ENCODE data around the gene DVL2. TPM values are rescaled to one million over a fixed set of nuclear protein-coding genes. Genes with fewer than 3 reads are reported as not detected.

Gene DVL2
- total RNA-seq, 1 donor from 2014 or later, result 32.7 TPM

Other genes with a start within 250 kb of the DVL2 start
- 16.9 TPM for gene ALOX12, start 238.5 kb downstream of the DVL2 start, total RNA-seq
- gene RNASEK, start 221.9 kb downstream of the DVL2 start, total RNA-seq, result 126 TPM
- gene BCL6B, start 211.5 kb downstream of the DVL2 start, total RNA-seq, result 3.7 TPM
- gene SLC16A13, start 198.5 kb downstream of the DVL2 start, total RNA-seq, result 11.8 TPM
- gene SLC16A11, start 190.4 kb downstream of the DVL2 start, total RNA-seq, result 0.60 TPM
- gene CLEC10A, start 154.3 kb downstream of the DVL2 start, total RNA-seq, result 0.92 TPM
- 0.24 TPM for gene ASGR2, start 119.7 kb downstream of the DVL2 start, total RNA-seq
- gene ASGR1, start 55.1 kb downstream of the DVL2 start, total RNA-seq, result 1.00 TPM
- 3.1 TPM for gene DLG4, start 14.7 kb downstream of the DVL2 start, total RNA-seq
- gene ACADVL, start 14.6 kb downstream of the DVL2 start, total RNA-seq, result 311 TPM
- gene PHF23, start 4.9 kb upstream of the DVL2 start, total RNA-seq, result 33.6 TPM
- gene GABARAP, start 7.9 kb upstream of the DVL2 start, total RNA-seq, result 268 TPM
- gene CTDNEP1, start 17.2 kb upstream of the DVL2 start, total RNA-seq, result 87.6 TPM
- gene ELP5, start 17.7 kb upstream of the DVL2 start, total RNA-seq, result 40.3 TPM
- gene CLDN7, start 28.0 kb upstream of the DVL2 start, total RNA-seq, result 279 TPM
- gene SLC2A4, start 47.2 kb upstream of the DVL2 start, total RNA-seq, result 0.68 TPM
- gene YBX2, start 60.1 kb upstream of the DVL2 start, total RNA-seq, result 0.96 TPM
- 623 TPM for gene EIF5A, start 73.1 kb upstream of the DVL2 start, total RNA-seq
- gene GPS2, start 80.8 kb upstream of the DVL2 start, total RNA-seq, result 38.9 TPM
- gene NEURL4, start 94.8 kb upstream of the DVL2 start, total RNA-seq, result 13.5 TPM
- gene ACAP1, start 102.0 kb upstream of the DVL2 start, total RNA-seq, result 3.8 TPM
- 32.9 TPM for gene KCTD11, start 117.6 kb upstream of the DVL2 start, total RNA-seq
- not detected for gene TMEM95, start 120.6 kb upstream of the DVL2 start, total RNA-seq
- gene TNK1, start 146.6 kb upstream of the DVL2 start, total RNA-seq, result 6.1 TPM
- 23.1 TPM for gene PLSCR3, start 160.0 kb upstream of the DVL2 start, total RNA-seq
- gene TMEM256, start 169.6 kb upstream of the DVL2 start, total RNA-seq, result 92.8 TPM
- gene NLGN2, start 173.3 kb upstream of the DVL2 start, total RNA-seq, result 3.0 TPM
- not detected for gene SPEM1, start 185.8 kb upstream of the DVL2 start, total RNA-seq
- not detected for gene SPEM2, start 191.1 kb upstream of the DVL2 start, total RNA-seq
- gene SPEM3, start 194.3 kb upstream of the DVL2 start, total RNA-seq, result not detected
- gene TMEM102, start 200.9 kb upstream of the DVL2 start, total RNA-seq, result 8.2 TPM
- 8.6 TPM for gene FGF11, start 205.0 kb upstream of the DVL2 start, total RNA-seq
- gene CHRNB1, start 210.5 kb upstream of the DVL2 start, total RNA-seq, result 4.9 TPM
- gene ZBTB4, start 245.1 kb upstream of the DVL2 start, total RNA-seq, result 21.0 TPM
- gene SLC35G6, start 246.9 kb upstream of the DVL2 start, total RNA-seq, result not detected
- 116 TPM for gene POLR2A, start 249.8 kb upstream of the DVL2 start, total RNA-seq